H1 (cell line): Measurements from ENCODE around the gene WDR38. TPM values are rescaled to one million over a fixed set of nuclear protein-coding genes. Genes with fewer than 3 reads are reported as not detected.
A peak's percentile ranks its signal among the peaks of the same experiment; 100 is the strongest.

Source experiments
- CTCF ChIA-PET: fragments of 300-600 bp; sonication (Branson Sonifier 250); formaldehyde crosslinking; loops from one replicate; lab custom pipeline; 2021; ENCODE audit not compliant: partially characterized antibody; lab: Charles Lee
- POLR2A ChIA-PET: fragments of 300-600 bp; sonication (Branson Sonifier 250); formaldehyde crosslinking; loops from one replicate; lab custom pipeline; 2021; ENCODE audit warnings: inconsistent platforms; ENCODE audit not compliant: partially characterized antibody; lab: Charles Lee
- DNase-seq, 2 experiments: peaks; one replicate each; pipeline versions ENCODE4 v3.0.0 to v3.0.0-alpha.2; 2010 to 2022; ENCODE audit warnings: low spot score in 2 of 2, low read depth in 1 of 2, mixed read lengths in 1 of 2
- FAIRE-seq: peaks from 2 replicates; lab custom pipeline; 2011; peaks lifted over from hg19 to GRCh38; lab: Jason Lieb, UNC
- H2AFZ ChIP-seq: 2 replicates; pipeline ENCODE4 v1.8.1; 2012; ENCODE audit warnings: low read length, inconsistent platforms
- H2AK5ac ChIP-seq: 2 replicates; pipeline ENCODE4 v1.6.1; 2013; ENCODE audit warnings: low read depth, low read length
- H2BK120ac ChIP-seq: replicated peaks from 2 replicates; pipeline ENCODE3; 2013; ENCODE audit warnings: low read depth, low read length, inconsistent platforms
- H2BK12ac ChIP-seq: 2 replicates; pipeline ENCODE4 v1.6.1; 2013; ENCODE audit warnings: low read depth, low read length
- H2BK15ac ChIP-seq: 2 replicates; pipeline ENCODE4 v1.6.1; 2013; ENCODE audit warnings: low read length
- H2BK20ac ChIP-seq: 2 replicates; pipeline ENCODE4 v1.6.1; 2013; ENCODE audit warnings: low read length
- H2BK5ac ChIP-seq: 2 replicates; pipeline ENCODE4 v1.6.1; 2013; ENCODE audit warnings: low read depth, low read length
- H3K14ac ChIP-seq: 2 replicates; pipeline ENCODE4 v1.6.1; 2013; ENCODE audit warnings: inconsistent platforms; ENCODE audit not compliant: insufficient read length
- H3K18ac ChIP-seq: 2 replicates; pipeline ENCODE4 v1.6.1; 2013; ENCODE audit warnings: low read length; ENCODE audit errors: extremely low read depth
- H3K23ac ChIP-seq: 2 replicates; pipeline ENCODE4 v1.6.1; 2013; ENCODE audit warnings: inconsistent platforms; ENCODE audit not compliant: insufficient read length
- H3K23me2 ChIP-seq: 2 replicates; pipeline ENCODE4 v1.6.1; 2013; ENCODE audit warnings: low read depth, low read length
- H3K27ac ChIP-seq: 2 replicates; pipeline ENCODE4 v1.6.1; 2011; ENCODE audit warnings: low read depth, low read length, inconsistent platforms
- H3K27me3 ChIP-seq, 4 experiments: replicated peaks in 1 of 4; 1 replicate in 1 of 4; 2 replicates in 3 of 4; pipeline versions ENCODE4 v1.6.1 to v1.8.1; 2011 to 2013; ENCODE audit warnings: low read length in 3 of 4, mild to moderate bottlenecking in 3 of 4, inconsistent platforms in 2 of 4, mixed read lengths in 2 of 4, moderate library complexity in 1 of 4; ENCODE audit not compliant: control insufficient read depth in 3 of 4, insufficient read depth in 3 of 4; ENCODE audit errors: extremely low read depth in 1 of 4
- H3K36me3 ChIP-seq, 4 experiments: 2 replicates each; pipeline versions ENCODE4 v1.6.1 to v1.8.1; 2011 to 2013; ENCODE audit warnings: mild to moderate bottlenecking in 4 of 4, low read length in 3 of 4, moderate library complexity in 2 of 4, control low read depth in 1 of 4, inconsistent platforms in 1 of 4; ENCODE audit not compliant: insufficient read depth in 4 of 4, control insufficient read depth in 2 of 4
- H3K4ac ChIP-seq: replicated peaks from 2 replicates; pipeline ENCODE3; 2013; ENCODE audit warnings: low read length, low read depth, mixed read lengths, inconsistent platforms; ENCODE audit not compliant: insufficient read length
- H3K4me1 ChIP-seq, 4 experiments: replicated peaks in 1 of 4; 1 replicate in 1 of 4; 2 replicates in 3 of 4; pipeline versions ENCODE4 v1.6.1 to v1.8.1; 2011 to 2013; ENCODE audit warnings: low read length in 3 of 4, inconsistent platforms in 2 of 4, mixed read lengths in 1 of 4; ENCODE audit not compliant: insufficient read depth in 4 of 4, control insufficient read depth in 3 of 4
- H3K4me2 ChIP-seq, 2 experiments: 2 replicates each; pipeline versions ENCODE4 v1.6.1 to v1.8.1; 2011 to 2013; ENCODE audit warnings: low read depth in 2 of 2, low read length in 2 of 2, control low read depth in 1 of 2, inconsistent platforms in 1 of 2, mild to moderate bottlenecking in 1 of 2; ENCODE audit not compliant: insufficient read depth in 1 of 2
- H3K4me3 ChIP-seq, 4 experiments: fragments of 200-600, 300-600 bp in 1 of 4; sonication (generic), shearing (Covaris generic), sonication (Bioruptor Twin) in 1 of 4; 2 replicates each; pipeline versions ENCODE4 v1.5.1 to v1.8.1; 2011 to 2016; ENCODE audit warnings: low read length in 4 of 4, low read depth in 3 of 4, control low read depth in 2 of 4, inconsistent platforms in 2 of 4, mild to moderate bottlenecking in 2 of 4, mixed read lengths in 1 of 4, moderate library complexity in 1 of 4; ENCODE audit not compliant: insufficient read depth in 2 of 4; ENCODE audit errors: extremely low read depth in 1 of 4
- H3K56ac ChIP-seq: replicated peaks from 2 replicates; pipeline ENCODE3; 2013; ENCODE audit warnings: low read depth, mild to moderate bottlenecking, mixed read lengths, low read length, inconsistent platforms; ENCODE audit not compliant: insufficient read length
- H3K79me1 ChIP-seq: 2 replicates; pipeline ENCODE4 v1.6.1; 2013; ENCODE audit warnings: low read depth, low read length, control low read depth
- H3K79me2 ChIP-seq, 2 experiments: 2 replicates each; pipeline versions ENCODE4 v1.6.1 to v1.8.1; 2012 to 2013; ENCODE audit warnings: low read length in 2 of 2, mild to moderate bottlenecking in 2 of 2, inconsistent platforms in 1 of 2; ENCODE audit not compliant: insufficient read depth in 2 of 2, control insufficient read depth in 1 of 2
- H3K9ac ChIP-seq, 4 experiments: replicated peaks in 1 of 4; 1 replicate in 1 of 4; 2 replicates in 3 of 4; pipeline versions ENCODE4 v1.6.1 to v1.8.1; 2011 to 2013; ENCODE audit warnings: low read depth in 3 of 4, low read length in 3 of 4, control low read depth in 2 of 4, mild to moderate bottlenecking in 2 of 4, moderate library complexity in 2 of 4, inconsistent platforms in 1 of 4; ENCODE audit errors: extremely low read depth in 1 of 4
- H3K9me3 ChIP-seq, 2 experiments: 2 replicates each; pipeline versions ENCODE4 v1.6.1 to v1.8.1; 2012 to 2013; ENCODE audit warnings: mild to moderate bottlenecking in 2 of 2, moderate library complexity in 2 of 2, control low read depth in 1 of 2, inconsistent platforms in 1 of 2, low read depth in 1 of 2, low read length in 1 of 2, mixed read lengths in 1 of 2; ENCODE audit not compliant: insufficient read depth in 2 of 2
- H4K20me1 ChIP-seq, 2 experiments: replicated peaks in 1 of 2; 2 replicates each; pipeline versions ENCODE3 to v1.8.1; 2011 to 2013; ENCODE audit warnings: inconsistent platforms in 2 of 2, low read length in 2 of 2, mild to moderate bottlenecking in 1 of 2; ENCODE audit not compliant: insufficient read depth in 2 of 2, control insufficient read depth in 1 of 2
- H4K5ac ChIP-seq: 2 replicates; pipeline ENCODE4 v1.6.1; 2013; ENCODE audit warnings: low read length, low read depth, mixed read lengths, inconsistent platforms; ENCODE audit not compliant: insufficient read length
- H4K8ac ChIP-seq: 2 replicates; pipeline ENCODE4 v1.8.0; 2013; ENCODE audit warnings: mild to moderate bottlenecking, moderate library complexity, low read length, inconsistent platforms; ENCODE audit not compliant: insufficient read depth; ENCODE audit errors: extremely low read depth
- H4K91ac ChIP-seq: replicated peaks from 2 replicates; pipeline ENCODE3; 2013; ENCODE audit warnings: low read length, mixed read lengths, inconsistent platforms; ENCODE audit not compliant: insufficient read length
- CHD1 ChIP-seq: IDR thresholded peaks from 2 replicates; pipeline ENCODE4 v1.6.1; 2012; ENCODE audit warnings: low read depth, low read length, improper control_type of control experiment
- MAFK ChIP-seq: IDR thresholded peaks from 2 replicates; pipeline ENCODE4 v1.6.1; 2012; ENCODE audit warnings: low read depth, mild to moderate bottlenecking, improper control_type of control experiment, low read length
- PHF8 ChIP-seq: fragments of 200-600 bp; sonication (generic); conservative IDR thresholded peaks from 2 replicates; pipeline ENCODE4 v1.7.1; 2012; ENCODE audit warnings: low read depth, mild to moderate bottlenecking, inconsistent platforms, low read length, moderate library complexity
- POLR2AphosphoS5 ChIP-seq: IDR thresholded peaks from 2 replicates; pipeline ENCODE4 v1.6.1; 2011; ENCODE audit warnings: low read depth, low read length
- RFX5 ChIP-seq: IDR thresholded peaks from 2 replicates; pipeline ENCODE4 v1.6.1; 2011; ENCODE audit warnings: low read depth, low read length, improper control_type of control experiment, borderline replicate concordance
- SP4 ChIP-seq: IDR thresholded peaks from 2 replicates; pipeline ENCODE4 v1.6.1; 2012; ENCODE audit warnings: low read length, inconsistent platforms
- YY1 ChIP-seq: IDR thresholded peaks from 2 replicates; pipeline ENCODE4 v1.6.1; 2011; ENCODE audit warnings: low read depth, mild to moderate bottlenecking, low read length
- WGBS, 2 experiments: shearing (Covaris generic) in 1 of 2; methylation state at CpG; one replicate each; pipeline versions ENCODE4 v1.1.6 to v1.1.7; 2013 to 2015; ENCODE audit warnings: low lambda C conversion rate in 2 of 2, mixed read lengths in 2 of 2, inconsistent platforms in 1 of 2, low coverage in 1 of 2, missing lambda C conversion rate in 1 of 2; ENCODE audit not compliant: insufficient replicate concordance in 2 of 2, insufficient coverage in 1 of 2, insufficient read length in 1 of 2; ENCODE audit errors: extremely low coverage in 1 of 2, missing lambda C conversion rate in 1 of 2; 5-methylcytosine and 5-hydroxymethylcytosine counted together
- polyA plus RNA-seq, 7 experiments: library from polyadenylated mRNA; depleted of rRNA in 3 of 7; stranded (reverse) in 5 of 7; unstranded in 2 of 7; fragments of >200 nt in 5 of 7; fragments of 200-250 nt in 2 of 7; gene quantifications; 1 replicate in 5 of 7; 2 replicates in 1 of 7; 4 replicates in 1 of 7; pipeline versions ENCODE4 v1.2.1 to v1.2.3, GENCODE V29; 2011 to 2013; ENCODE audit warnings: missing spikeins in 2 of 7, mixed read lengths in 2 of 7
- total RNA-seq: library from RNA; stranded (reverse); fragmentation: NEBNext Ultra II Directional; extraction: Animal tissue kit (Norgen Biotek cat#: 25700); gene quantifications from 2 replicates; pipeline ENCODE4 v1.2.1, GENCODE V29; 2021
- TF ChIP-seq, protein P1 (sequence below): IDR thresholded peaks from 2 replicates; pipeline ENCODE4 v1.6.1; 2011; ENCODE audit warnings: low read length, improper control_type of control experiment

The WDR38 gene
- total and polyA plus RNA-seq, 2 of the 8 experiments (the other 6 are each of a cell fraction or from before 2014, with no cell fraction given), result not detected

DNA sequence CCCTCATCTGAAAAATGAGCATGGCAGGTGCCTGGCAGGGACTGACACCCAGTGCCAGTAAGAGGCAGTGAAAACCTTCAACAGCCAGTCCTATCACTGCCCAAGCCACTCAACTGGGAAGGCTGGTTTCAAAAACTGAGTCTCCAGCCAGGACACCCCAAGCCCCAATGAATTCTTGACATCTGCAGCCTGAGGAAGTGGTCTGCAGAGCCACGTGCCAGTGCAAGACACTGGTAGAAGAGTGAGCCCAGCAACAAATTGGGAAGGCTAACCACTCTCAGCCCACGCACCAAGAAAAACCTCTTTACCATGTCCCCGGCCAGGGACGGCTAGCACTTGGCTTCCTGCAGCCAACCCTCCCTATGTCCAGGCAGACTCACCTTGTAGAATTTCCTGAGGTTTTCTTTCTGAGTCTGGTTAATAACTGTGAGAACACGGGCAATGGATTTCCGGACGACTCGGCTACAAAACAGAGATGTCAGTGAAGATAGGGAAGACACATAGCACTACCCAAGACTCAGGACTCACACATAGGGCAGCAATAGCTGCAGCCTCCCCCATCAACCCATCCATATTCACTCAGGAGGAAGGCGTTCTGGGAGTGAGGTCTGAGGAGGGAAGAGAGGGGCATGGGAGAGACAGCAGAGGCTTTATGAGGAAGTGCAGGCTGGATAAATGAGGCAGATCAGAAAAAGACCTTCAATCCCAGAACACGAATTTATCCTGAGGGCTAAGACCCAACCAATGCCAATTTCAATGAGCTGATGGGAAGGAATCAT, 6.7 kb downstream of the WDR38 start:
- FAIRE-seq, result no peak
- Histone ChIP-seq H2BK12ac (no peak overlapping the region), H2BK5ac (no peak overlapping the region), H3K18ac (no peak overlapping the region), H4K8ac (peak overlapping the region; percentile 20; the same call in 1 of the 2 replicates), H3K4me2 (peak overlapping the region; percentile 80 to 86), H2AFZ (no peak overlapping the region), H3K9ac (peak overlapping the region; percentile 62 to 97 (median 95)), H3K79me1 (peaks cover 10% of the 10 kb centered on the region), H2BK15ac (no peak overlapping the region), H3K27ac (no peak overlapping the region), H3K27me3 (no peaks in the 10 kb centered on the region), H3K4ac (no peak overlapping the region), H3K4me3 (peak overlapping the region; percentile 86 to 97 (median 96); a peak in 7 of 8 replicates), H3K23me2 (peaks cover 7% of the 10 kb centered on the region), H3K4me1 (peaks cover 0 to 10% (median 8%) of the 10 kb centered on the region in 4 experiments; a peak in 5 of 7 replicates), H3K79me2 (peaks cover 16 to 33% of the 10 kb centered on the region in 2 experiments), H4K5ac (no peak overlapping the region), H2BK20ac (no peak overlapping the region), H3K9me3 (no peaks in the 10 kb centered on the region), H3K56ac (no peak overlapping the region), H2AK5ac (no peak overlapping the region), H3K36me3 (peaks cover 36 to 46% (median 40%) of the 10 kb centered on the region in 4 experiments), H3K14ac (no peak overlapping the region), H4K20me1 (peaks cover 39 to 46% of the 10 kb centered on the region in 2 experiments), H4K91ac (no peak overlapping the region), H3K23ac (no peak overlapping the region), H2BK120ac (no peak overlapping the region)
- no peak for TF ChIP-seq RFX5
- TF ChIP-seq, protein P1, sequence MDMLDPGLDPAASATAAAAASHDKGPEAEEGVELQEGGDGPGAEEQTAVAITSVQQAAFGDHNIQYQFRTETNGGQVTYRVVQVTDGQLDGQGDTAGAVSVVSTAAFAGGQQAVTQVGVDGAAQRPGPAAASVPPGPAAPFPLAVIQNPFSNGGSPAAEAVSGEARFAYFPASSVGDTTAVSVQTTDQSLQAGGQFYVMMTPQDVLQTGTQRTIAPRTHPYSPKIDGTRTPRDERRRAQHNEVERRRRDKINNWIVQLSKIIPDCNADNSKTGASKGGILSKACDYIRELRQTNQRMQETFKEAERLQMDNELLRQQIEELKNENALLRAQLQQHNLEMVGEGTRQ, result no peak
- TF ChIP-seq SP4, result no peak
- no peak for TF ChIP-seq MAFK
- no peak for TF ChIP-seq PHF8
- TF ChIP-seq YY1, result no peak
- TF ChIP-seq POLR2AphosphoS5, result 0 out of 2 replicates have a peak, but pooled peaks have one; percentile 42
- TF ChIP-seq CHD1, result no peak
- ChIA-PET CTCF (interaction anchor here (0.6 to 42.1 kb wide), 8 partner anchors 7 to 314 kb away, joined by 3 to 1529 read pairs (median 5); partner anchors contain the start of genes NR6A1, OLFML2A and WDR38), POLR2A (interaction anchor here (0.7 to 25.5 kb wide), 15 partner anchors 8 to 1688 kb away, joined by 3 to 573 read pairs (median 8); partner anchors contain the start of genes NR6A1, OLFML2A and WDR38)
- DNase-seq, result no peak
- 84% methylated on average over 10 of the region's 10 CpGs; no CpG with 5 or more reads in 1 of the 2 experiments for WGBS, 2 experiments
